GM23338 (cell line): Measurements from ENCODE around the gene RAVER1.
"Not testable (repeated sequence)": the region's sequence is repeated elsewhere in the genome, so short reads cannot be mapped to it uniquely, and the experiment has no call there.

Experiments used
- CREB1 ChIP-seq: fragments of 250-450 bp; sonication (Bioruptor Pico); IDR thresholded peaks from 2 replicates; pipeline ENCODE4 v1.5.0; 2020; ENCODE audit warnings: low read depth, mild to moderate bottlenecking, moderate library complexity
- EZH2 ChIP-seq: fragments of 200-600 bp; sonication (generic); IDR thresholded peaks from one replicate; pipeline ENCODE4 v1.8.0; 2017; ENCODE audit warnings: antibody characterized with exemption, mild to moderate bottlenecking, low read depth; ENCODE audit not compliant: unreplicated experiment
- EZH2phosphoT487 ChIP-seq: fragments of 200-600 bp; sonication (generic); IDR thresholded peaks from one replicate; pipeline ENCODE4 v1.8.1; 2018; ENCODE audit warnings: antibody characterized with exemption; ENCODE audit not compliant: unreplicated experiment
- JUNB ChIP-seq: IDR thresholded peaks from one replicate; pipeline ENCODE4 v1.6.1; 2016; ENCODE audit warnings: antibody characterized with exemption; ENCODE audit not compliant: unreplicated experiment
- NANOG ChIP-seq: IDR thresholded peaks from 2 replicates; pipeline ENCODE4 v1.6.1; 2016; ENCODE audit warnings: antibody characterized with exemption, borderline replicate concordance
- POLR2AphosphoS5 ChIP-seq: IDR thresholded peaks from 2 replicates; pipeline ENCODE4 v1.6.1; 2016; ENCODE audit warnings: antibody characterized with exemption, low read depth
- STAT1 ChIP-seq: IDR thresholded peaks from one replicate; pipeline ENCODE4 v1.6.1; 2016; ENCODE audit warnings: antibody characterized with exemption; ENCODE audit not compliant: unreplicated experiment
- ZNF331 ChIP-seq: fragments of 250-450 bp; sonication (Bioruptor Pico); IDR thresholded peaks from 2 replicates; pipeline ENCODE4 v1.5.0; 2020; ENCODE audit warnings: low read depth, mild to moderate bottlenecking, moderate library complexity
- TF ChIP-seq, protein P1 (sequence below): IDR thresholded peaks from one replicate; pipeline ENCODE4 v1.6.1; 2018; ENCODE audit warnings: antibody characterized with exemption; ENCODE audit not compliant: unreplicated experiment
- TF ChIP-seq, protein P2 (sequence below), 2 experiments: fragments of 200-600 bp in 1 of 2; sonication (generic) in 1 of 2; conservative IDR thresholded peaks; 2 replicates each; pipeline versions ENCODE4 v1.5.1 to v1.6.1; 2016 to 2017; ENCODE audit warnings: antibody characterized with exemption in 2 of 2, low read depth in 2 of 2, mild to moderate bottlenecking in 2 of 2, moderate library complexity in 1 of 2

DNA sequence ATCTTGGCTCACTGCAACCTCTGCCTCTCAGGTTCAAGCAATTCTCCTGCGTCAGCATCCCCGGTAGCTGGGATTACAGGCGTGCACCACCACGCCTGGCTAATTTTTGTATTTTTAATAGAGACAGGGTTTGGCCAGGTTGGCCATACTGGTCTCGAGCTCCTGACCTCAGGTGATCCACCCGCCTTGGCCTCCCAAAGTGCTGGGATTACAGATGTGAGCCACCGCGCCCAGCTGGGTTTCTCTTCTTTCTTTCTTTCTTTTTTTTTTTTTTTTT, 49.8 kb upstream of the RAVER1 start:
- TF ChIP-seq, protein P1, sequence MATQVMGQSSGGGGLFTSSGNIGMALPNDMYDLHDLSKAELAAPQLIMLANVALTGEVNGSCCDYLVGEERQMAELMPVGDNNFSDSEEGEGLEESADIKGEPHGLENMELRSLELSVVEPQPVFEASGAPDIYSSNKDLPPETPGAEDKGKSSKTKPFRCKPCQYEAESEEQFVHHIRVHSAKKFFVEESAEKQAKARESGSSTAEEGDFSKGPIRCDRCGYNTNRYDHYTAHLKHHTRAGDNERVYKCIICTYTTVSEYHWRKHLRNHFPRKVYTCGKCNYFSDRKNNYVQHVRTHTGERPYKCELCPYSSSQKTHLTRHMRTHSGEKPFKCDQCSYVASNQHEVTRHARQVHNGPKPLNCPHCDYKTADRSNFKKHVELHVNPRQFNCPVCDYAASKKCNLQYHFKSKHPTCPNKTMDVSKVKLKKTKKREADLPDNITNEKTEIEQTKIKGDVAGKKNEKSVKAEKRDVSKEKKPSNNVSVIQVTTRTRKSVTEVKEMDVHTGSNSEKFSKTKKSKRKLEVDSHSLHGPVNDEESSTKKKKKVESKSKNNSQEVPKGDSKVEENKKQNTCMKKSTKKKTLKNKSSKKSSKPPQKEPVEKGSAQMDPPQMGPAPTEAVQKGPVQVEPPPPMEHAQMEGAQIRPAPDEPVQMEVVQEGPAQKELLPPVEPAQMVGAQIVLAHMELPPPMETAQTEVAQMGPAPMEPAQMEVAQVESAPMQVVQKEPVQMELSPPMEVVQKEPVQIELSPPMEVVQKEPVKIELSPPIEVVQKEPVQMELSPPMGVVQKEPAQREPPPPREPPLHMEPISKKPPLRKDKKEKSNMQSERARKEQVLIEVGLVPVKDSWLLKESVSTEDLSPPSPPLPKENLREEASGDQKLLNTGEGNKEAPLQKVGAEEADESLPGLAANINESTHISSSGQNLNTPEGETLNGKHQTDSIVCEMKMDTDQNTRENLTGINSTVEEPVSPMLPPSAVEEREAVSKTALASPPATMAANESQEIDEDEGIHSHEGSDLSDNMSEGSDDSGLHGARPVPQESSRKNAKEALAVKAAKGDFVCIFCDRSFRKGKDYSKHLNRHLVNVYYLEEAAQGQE = not testable (repeated sequence)
- not testable (repeated sequence) for TF ChIP-seq EZH2phosphoT487, POLR2AphosphoS5, CREB1, JUNB, EZH2, NANOG, ZNF331, STAT1
- TF ChIP-seq, protein P2, sequence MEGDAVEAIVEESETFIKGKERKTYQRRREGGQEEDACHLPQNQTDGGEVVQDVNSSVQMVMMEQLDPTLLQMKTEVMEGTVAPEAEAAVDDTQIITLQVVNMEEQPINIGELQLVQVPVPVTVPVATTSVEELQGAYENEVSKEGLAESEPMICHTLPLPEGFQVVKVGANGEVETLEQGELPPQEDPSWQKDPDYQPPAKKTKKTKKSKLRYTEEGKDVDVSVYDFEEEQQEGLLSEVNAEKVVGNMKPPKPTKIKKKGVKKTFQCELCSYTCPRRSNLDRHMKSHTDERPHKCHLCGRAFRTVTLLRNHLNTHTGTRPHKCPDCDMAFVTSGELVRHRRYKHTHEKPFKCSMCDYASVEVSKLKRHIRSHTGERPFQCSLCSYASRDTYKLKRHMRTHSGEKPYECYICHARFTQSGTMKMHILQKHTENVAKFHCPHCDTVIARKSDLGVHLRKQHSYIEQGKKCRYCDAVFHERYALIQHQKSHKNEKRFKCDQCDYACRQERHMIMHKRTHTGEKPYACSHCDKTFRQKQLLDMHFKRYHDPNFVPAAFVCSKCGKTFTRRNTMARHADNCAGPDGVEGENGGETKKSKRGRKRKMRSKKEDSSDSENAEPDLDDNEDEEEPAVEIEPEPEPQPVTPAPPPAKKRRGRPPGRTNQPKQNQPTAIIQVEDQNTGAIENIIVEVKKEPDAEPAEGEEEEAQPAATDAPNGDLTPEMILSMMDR (conservative IDR thresholded peaks at IDR 0.05; ENCODE audit: low read depth in 2 of 2) = not testable (repeated sequence)
